Measurements from ENCODE around the gene SUPT7L. TPM values are rescaled to one million over a fixed set of nuclear protein-coding genes. Genes with fewer than 3 reads are reported as not detected.

SUPT7L gene
- total and polyA plus RNA-seq, 2 of the 13 experiments (the other 11 are each of a cell fraction or from before 2014, with no cell fraction given) = 32.9 to 77.5 TPM

DNA sequence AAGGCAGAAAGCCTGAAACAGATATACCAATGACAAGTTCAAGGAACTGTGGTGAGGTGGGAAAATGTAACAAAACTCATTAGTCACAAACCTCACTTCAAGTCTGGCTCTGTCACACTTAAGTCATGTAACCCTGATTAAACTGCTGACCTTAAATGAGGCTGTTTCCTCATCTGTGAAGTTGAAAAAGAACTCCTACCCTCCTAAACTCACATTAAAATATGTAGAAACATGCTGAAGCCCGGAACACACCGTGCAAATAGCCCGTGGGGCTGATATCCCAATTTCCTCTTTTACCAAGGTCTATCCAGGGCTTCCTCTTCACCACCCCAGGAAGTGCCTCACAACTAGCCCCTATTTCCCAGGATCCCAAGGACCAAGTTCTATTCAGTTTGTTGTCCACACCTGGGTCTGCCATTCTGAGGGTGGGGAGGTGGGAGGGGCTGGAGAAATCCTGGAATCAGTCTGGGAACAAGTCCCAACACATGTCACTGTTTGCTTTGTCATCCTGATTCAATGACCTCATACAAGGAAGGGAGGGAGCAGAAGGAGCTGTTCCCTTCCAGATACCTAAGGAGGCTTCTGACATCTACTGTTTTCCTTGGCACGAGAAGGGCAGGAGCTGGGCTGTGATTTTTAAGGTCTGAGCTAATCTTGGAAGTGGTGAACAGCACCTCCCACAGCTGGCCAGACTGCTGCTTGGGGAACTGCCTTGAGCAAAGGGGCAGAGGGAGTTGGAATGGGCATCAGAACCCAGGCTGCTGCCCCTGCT, 42.6 kb upstream of the SUPT7L start (continued):
- TF ChIP-seq, protein P1, sequence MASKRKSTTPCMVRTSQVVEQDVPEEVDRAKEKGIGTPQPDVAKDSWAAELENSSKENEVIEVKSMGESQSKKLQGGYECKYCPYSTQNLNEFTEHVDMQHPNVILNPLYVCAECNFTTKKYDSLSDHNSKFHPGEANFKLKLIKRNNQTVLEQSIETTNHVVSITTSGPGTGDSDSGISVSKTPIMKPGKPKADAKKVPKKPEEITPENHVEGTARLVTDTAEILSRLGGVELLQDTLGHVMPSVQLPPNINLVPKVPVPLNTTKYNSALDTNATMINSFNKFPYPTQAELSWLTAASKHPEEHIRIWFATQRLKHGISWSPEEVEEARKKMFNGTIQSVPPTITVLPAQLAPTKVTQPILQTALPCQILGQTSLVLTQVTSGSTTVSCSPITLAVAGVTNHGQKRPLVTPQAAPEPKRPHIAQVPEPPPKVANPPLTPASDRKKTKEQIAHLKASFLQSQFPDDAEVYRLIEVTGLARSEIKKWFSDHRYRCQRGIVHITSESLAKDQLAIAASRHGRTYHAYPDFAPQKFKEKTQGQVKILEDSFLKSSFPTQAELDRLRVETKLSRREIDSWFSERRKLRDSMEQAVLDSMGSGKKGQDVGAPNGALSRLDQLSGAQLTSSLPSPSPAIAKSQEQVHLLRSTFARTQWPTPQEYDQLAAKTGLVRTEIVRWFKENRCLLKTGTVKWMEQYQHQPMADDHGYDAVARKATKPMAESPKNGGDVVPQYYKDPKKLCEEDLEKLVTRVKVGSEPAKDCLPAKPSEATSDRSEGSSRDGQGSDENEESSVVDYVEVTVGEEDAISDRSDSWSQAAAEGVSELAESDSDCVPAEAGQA (IDR thresholded peaks at IDR 0.05; ENCODE audit: low read depth) = no peak
- TF ChIP-seq, protein P1 (CRISPR knock-in tag; IDR thresholded peaks at IDR 0.05; ENCODE audit: borderline replicate concordance) = no peak
- TF ChIP-seq ZC3H13 (CRISPR knock-in tag; IDR thresholded peaks at IDR 0.05) = no peak
- TF ChIP-seq, protein P2, sequence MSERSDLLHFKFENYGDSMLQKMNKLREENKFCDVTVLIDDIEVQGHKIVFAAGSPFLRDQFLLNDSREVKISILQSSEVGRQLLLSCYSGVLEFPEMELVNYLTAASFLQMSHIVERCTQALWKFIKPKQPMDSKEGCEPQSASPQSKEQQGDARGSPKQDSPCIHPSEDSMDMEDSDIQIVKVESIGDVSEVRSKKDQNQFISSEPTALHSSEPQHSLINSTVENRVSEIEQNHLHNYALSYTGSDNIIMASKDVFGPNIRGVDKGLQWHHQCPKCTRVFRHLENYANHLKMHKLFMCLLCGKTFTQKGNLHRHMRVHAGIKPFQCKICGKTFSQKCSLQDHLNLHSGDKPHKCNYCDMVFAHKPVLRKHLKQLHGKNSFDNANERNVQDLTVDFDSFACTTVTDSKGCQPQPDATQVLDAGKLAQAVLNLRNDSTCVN (CRISPR knock-in tag; IDR thresholded peaks at IDR 0.05; ENCODE audit: borderline replicate concordance) = 0 out of 2 replicates have a peak, but pooled peaks have one; percentile 13
- TF ChIP-seq GABPB1 (CRISPR knock-in tag; IDR thresholded peaks at IDR 0.05) = no peak
- TF ChIP-seq ZNF850 (CRISPR knock-in tag; conservative IDR thresholded peaks at IDR 0.05) = no peak
- TF ChIP-seq HOXA7 (CRISPR knock-in tag; IDR thresholded peaks at IDR 0.05) = no peak
- no peak for TF ChIP-seq FOSL1 (CRISPR knock-in tag; IDR thresholded peaks at IDR 0.05; ENCODE audit: borderline replicate concordance)
- no peak for TF ChIP-seq ZNF263 (CRISPR knock-in tag; IDR thresholded peaks at IDR 0.05)
- TF ChIP-seq ZNF317 (CRISPR knock-in tag; IDR thresholded peaks at IDR 0.05) = no peak
- TF ChIP-seq, protein P3, sequence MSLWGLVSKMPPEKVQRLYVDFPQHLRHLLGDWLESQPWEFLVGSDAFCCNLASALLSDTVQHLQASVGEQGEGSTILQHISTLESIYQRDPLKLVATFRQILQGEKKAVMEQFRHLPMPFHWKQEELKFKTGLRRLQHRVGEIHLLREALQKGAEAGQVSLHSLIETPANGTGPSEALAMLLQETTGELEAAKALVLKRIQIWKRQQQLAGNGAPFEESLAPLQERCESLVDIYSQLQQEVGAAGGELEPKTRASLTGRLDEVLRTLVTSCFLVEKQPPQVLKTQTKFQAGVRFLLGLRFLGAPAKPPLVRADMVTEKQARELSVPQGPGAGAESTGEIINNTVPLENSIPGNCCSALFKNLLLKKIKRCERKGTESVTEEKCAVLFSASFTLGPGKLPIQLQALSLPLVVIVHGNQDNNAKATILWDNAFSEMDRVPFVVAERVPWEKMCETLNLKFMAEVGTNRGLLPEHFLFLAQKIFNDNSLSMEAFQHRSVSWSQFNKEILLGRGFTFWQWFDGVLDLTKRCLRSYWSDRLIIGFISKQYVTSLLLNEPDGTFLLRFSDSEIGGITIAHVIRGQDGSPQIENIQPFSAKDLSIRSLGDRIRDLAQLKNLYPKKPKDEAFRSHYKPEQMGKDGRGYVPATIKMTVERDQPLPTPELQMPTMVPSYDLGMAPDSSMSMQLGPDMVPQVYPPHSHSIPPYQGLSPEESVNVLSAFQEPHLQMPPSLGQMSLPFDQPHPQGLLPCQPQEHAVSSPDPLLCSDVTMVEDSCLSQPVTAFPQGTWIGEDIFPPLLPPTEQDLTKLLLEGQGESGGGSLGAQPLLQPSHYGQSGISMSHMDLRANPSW (CRISPR knock-in tag; IDR thresholded peaks at IDR 0.05; ENCODE audit: borderline replicate concordance) = no peak
- no peak for TF ChIP-seq SRF (IDR thresholded peaks at IDR 0.05; ENCODE audit: low read depth, low read length)
- TF ChIP-seq KMT2A (CRISPR knock-in tag; IDR thresholded peaks at IDR 0.05) = no peak
- peak; percentile 31; the same call in 1 of the 2 replicates for TF ChIP-seq RXRA (CRISPR knock-in tag; IDR thresholded peaks at IDR 0.05)
- no peak for TF ChIP-seq ZNF224 (CRISPR knock-in tag; IDR thresholded peaks at IDR 0.05)
- TF ChIP-seq DNMT3B (CRISPR knock-in tag; conservative IDR thresholded peaks at IDR 0.05) = 0 out of 2 replicates have a peak, but pooled peaks have one; percentile 23
- TF ChIP-seq PHF8 (CRISPR knock-in tag; IDR thresholded peaks at IDR 0.05) = no peak
- no peak for TF ChIP-seq ZNF737 (CRISPR knock-in tag; IDR thresholded peaks at IDR 0.05; ENCODE audit: borderline replicate concordance)
